ENCODE data around the gene VKORC1L1.
"Not testable (repeated sequence)": the region's sequence is repeated elsewhere in the genome, so short reads cannot be mapped to it uniquely, and the experiment has no call there.

VKORC1L1 gene

GRCh38 chr7:65968256-65969185, 95.6 kb downstream of the VKORC1L1 start:
- no peak for DNase-seq
- in situ Hi-C loops (cut with MboI; ENCODE audit: low pct_unique_long_range_greater_than_20kb, low sequenced_read_pairs), result no loop called here

- no peak for DNase-seq
- in situ Hi-C loops (cut with MboI; ENCODE audit: low pct_unique_long_range_greater_than_20kb, low sequenced_read_pairs), result no loop called here
These were observed 98.1 kb downstream of the VKORC1L1 start for GRCh38 chr7:65971021-65971420.

DNA sequence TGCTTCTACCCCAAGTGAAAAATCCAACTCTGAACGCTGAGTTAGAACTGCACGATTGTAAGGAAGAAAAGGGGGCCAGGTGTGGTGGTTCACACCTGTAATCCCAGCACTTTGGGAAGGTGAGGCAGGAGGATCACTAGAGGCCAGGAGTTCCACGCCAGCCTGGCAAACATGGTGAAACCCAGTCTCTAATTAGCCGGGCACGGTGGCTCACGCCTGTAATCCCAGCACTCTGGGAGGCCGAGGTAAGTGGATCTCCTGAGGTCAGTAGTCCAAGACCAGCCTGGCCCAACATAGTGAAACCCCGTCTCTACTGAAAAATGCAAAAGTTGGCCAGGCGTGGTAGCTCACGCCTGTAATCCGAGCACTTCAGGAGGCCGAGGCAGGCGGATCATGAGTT, 100.1 kb downstream of the VKORC1L1 start:
- in situ Hi-C loops (cut with MboI; ENCODE audit: low pct_unique_long_range_greater_than_20kb, low sequenced_read_pairs), result no loop called here
- DNase-seq, result no peak

DNA sequence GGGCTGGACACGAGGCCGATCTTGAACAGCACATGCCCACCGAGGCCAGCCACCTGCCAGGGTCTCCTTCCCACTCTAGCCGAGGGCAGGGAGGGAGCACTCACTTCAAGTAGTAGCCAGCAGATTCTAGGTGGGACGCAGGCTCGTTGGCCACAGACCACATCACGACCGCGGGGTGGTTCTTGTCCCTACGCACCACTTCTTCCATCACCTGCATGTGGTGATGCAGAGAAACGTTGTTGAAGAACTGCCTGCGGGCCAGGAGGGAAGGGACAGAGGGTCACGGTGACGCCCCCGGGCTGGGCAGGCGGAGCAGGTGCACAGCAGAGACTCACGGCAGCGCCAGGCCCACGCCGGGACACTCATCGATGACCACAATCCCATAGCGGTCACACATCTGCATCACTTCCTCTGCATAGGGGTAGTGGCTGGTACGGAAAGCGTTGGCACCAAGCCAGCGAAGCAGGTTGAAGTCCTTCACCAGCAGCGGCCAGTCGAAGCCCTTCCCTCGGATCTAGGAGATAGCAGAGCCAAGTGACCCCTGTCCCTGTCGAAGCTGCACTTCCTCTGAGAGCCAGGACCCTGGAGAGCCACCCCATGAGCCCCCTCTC, 101.4 kb downstream of the VKORC1L1 start:
- in situ Hi-C loops (cut with MboI; ENCODE audit: low pct_unique_long_range_greater_than_20kb, low sequenced_read_pairs), result no loop called here
- DNase-seq, result no peak

DNA sequence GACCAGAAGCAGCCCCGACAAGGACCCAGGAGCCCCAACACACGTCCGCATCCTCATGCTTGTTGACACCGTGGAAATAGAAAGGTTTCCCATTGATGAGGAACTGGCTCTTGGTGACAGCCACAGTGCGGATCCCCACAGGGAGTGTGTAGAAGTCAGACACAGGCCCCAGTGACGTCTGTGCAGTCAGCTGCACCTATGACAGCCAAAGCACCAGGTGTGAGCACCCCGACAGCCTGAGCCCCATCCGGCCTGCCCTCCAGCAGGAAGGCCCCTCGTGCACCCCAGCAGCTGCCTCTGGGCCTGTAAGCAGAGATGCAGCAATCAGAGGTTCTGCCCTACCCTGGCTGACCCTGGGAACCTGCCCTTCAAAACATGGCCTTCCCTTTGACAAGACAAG, 102.0 kb downstream of the VKORC1L1 start:
- in situ Hi-C loops (cut with MboI; ENCODE audit: low pct_unique_long_range_greater_than_20kb, low sequenced_read_pairs), result no loop called here
- no peak for DNase-seq

DNA sequence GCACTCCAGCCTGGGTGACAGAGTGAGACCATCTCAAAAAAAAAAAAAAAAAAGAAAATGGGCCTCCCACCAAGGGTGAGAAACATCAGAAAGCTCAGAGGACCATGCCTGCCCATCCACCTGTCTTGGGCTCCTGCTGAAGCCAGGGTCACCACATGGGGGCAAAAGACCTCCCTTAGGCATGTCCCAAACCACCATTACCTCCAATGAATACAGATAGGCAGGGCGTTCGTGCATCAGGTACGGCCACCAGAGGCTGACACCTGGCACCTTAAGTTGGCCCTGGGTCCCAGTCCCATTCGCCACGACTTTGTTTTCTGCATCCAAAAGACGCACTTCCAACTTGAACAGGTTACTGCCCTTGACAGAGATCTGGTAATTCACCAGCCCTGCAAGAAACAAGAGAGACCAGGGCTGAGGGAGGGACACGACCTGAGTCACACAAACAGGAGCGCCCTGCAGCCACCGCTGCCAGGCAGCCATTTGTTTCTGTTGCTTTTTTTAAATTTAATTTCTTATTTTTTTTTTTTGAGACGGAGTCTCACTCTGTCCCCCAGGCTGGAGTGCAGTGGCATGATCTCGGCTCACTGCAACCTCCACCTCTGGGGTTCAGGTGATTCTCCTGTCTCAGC, 103.1 kb downstream of the VKORC1L1 start:
- in situ Hi-C loops (cut with MboI; ENCODE audit: low pct_unique_long_range_greater_than_20kb, low sequenced_read_pairs), result no loop called here

GRCh38 chr7:65976659-65977196, 103.9 kb downstream of the VKORC1L1 start:
- in situ Hi-C loops (cut with MboI; ENCODE audit: low pct_unique_long_range_greater_than_20kb, low sequenced_read_pairs), result no loop called here
- DNase-seq, result no peak

More for the DNA sequence above, 103.1 kb downstream of the VKORC1L1 start:
- DNase-seq, result no peak

DNA sequence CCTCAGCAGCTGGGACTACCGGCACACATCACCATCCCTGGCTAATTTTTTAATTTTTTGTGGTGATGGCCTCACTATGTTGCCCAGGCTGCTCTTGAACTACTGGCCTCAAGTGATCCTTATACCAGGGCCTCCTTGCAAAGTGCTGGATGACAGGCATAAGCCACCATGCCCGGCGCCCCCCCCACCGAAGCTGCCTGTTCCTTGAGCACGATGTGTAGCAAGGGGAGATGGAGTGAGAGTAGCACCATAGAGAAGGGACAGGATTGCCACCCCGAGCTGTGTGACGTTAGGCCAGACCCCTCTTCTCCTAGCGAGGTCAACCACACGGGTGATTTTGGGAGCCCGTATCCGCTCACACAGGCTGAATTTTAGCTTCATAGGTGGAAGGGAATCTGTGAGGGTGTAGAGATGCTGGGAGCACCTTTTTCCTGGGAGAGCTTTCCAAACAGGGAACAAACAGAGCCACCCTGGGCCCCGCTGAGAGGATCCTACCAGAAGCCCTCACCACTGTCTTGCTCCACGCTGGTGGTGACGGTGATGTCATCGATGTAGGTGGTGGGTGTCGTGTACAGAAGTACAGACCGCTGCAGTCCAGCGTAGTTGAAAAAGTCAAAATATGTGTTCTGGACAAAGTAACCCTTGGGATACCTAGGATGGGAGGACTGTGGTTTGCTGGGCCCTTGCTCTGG, 106.2 kb downstream of the VKORC1L1 start:
- DNase-seq, result no peak
- in situ Hi-C loops (cut with MboI; ENCODE audit: low pct_unique_long_range_greater_than_20kb, low sequenced_read_pairs), result no loop called here

DNA sequence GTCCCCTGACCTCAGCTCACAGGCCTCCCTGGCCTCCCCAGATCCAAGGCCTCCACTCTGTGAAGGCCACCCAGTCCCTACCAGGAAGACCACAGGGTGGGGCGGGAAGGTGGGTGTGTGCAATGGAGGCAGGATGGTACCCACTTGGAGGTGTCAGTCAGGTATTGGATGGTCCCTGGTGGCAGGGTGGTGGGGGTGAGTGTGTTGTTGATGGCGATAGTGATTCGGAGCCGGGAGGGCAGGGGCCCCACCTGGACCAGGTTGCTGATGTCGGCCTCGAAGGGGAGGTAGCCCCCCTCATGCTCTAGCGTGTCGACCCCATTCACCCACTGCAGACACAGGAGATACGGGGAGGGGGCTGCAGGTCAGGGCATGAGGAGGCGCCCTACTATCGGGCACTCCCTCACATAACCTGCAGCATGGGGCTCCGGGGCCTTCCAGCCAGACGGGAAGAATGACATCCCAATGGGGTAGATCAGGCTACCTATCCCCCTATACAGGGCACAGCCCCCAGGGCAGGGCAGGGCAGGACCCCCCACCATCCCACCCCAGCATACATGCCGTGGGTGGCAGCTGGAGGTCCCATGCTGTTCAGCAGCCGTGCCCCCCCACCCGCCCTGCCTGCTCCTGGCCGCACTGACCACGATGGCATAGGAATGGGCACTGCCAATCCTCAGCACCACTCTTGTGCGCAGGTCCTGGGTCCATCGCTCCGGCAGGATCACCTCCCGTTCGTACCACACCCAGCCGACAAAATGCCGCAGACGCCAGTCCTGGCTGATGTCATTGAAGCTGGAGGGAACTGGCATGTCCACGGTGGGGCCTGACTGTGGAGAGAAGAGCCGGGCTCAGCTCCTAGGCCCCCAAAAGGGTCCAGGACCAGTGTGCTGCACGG, 107.0 kb downstream of the VKORC1L1 start:
- no peak for DNase-seq
- in situ Hi-C loops (cut with MboI; ENCODE audit: low pct_unique_long_range_greater_than_20kb, low sequenced_read_pairs), result no loop called here

- peak; percentile 85 for DNase-seq
- in situ Hi-C loops (cut with MboI; ENCODE audit: low pct_unique_long_range_greater_than_20kb, low sequenced_read_pairs), result no loop called here
These were observed 107.8 kb downstream of the VKORC1L1 start for GRCh38 chr7:65980478-65981250.

DNA sequence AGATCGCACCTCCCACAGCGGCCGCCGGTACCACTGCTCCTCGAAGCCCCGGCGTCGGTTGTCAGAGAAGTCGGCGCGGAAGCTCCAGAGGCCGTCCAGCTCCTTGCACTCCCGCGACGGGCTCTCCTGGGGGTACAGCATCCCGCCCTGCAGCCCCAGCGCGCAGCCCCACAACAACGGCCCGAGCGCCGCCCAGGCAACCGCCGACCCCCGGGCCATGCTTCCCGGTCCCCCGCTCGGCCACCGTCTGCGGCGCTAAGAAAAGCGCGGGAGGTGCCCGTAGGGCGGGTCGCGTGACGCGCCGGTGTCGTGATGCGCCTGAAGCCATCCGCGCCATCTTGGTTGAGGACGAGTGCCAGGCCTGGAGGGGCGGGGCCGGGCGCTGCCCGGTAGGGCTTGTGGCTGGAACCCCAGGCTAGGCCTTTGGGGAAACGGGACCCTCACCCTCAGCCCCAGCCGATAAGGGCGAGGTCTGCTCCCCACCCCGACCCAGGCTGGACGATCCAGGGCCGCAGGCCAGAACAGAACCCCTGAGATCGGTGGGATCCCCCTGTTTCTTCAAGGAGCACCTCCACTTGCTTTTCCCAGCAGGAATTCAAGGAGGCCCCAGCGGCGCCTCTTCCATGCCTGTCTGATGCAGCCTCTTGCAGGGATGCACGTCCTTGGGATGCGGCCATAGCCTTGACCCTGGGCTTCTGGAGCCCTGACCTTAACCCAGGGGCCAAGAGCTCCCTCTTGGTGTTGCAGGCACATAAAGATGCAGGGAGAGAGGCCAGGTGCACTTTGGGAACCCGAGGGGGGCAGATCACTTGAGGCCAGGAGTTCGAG, 109.3 kb downstream of the VKORC1L1 start, which contains the start of gene GUSB:
Gene GUSB (minus strand): TSS at position 249 of the 828 bp plus-strand sequence. CDS start 30 bp downstream, at position 219.
- peak; percentile 90 for DNase-seq
- in situ Hi-C loops (cut with MboI; ENCODE audit: low pct_unique_long_range_greater_than_20kb, low sequenced_read_pairs), result no loop called here

DNA sequence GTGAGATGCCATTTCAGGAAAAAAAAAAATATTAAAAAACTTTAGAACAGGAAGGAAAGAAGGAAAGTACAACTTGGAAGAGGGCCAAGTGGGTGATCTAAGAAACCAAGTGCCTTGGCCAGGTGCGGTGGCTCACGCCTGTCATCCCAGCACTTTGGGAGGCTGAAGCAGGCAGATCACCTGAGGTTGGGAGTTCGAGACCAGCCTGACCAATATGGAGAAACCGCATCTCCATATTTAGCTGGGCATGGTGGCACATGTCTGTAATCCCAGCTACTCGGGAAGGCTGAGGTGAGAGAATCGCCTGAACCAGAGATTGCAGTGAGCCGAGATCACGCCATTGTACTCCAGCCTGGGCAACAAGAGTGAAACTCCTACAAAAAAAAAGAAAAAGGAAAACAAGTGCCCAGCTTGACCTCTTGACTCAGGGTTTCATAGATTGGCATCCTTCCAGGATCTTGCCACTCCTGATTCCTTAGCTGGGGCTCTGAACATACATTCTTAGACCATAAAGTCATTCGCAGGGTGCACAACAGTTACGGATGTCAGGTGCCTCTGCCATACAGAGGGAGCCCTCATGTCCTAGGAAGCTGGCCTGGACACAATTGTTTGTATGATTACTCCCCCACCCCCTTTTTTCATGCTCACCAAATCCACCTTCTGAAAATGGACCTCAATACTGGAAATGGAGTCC, 111.2 kb downstream of the VKORC1L1 start:
- in situ Hi-C loops (cut with MboI; ENCODE audit: low pct_unique_long_range_greater_than_20kb, low sequenced_read_pairs), result no loop called here

DNA sequence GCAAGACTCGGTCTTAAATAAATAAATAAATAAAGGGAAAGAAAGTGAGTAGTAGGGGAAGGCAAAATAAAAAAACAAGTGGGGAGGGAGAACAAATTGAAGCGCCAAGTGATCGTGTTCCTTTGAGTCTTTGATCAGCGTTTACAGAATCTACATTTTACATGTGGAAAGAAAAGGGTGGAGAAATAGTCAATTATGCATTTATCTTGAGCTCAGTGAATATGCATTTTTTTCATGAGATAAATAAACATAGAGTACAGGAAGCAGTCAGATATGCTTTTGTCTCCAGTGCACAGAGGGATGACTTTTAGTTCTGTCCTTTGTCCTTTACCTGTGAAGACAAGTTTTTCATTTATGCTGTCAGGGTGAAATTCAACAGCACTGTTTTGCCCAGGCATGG, 115.2 kb downstream of the VKORC1L1 start:
- no peak for DNase-seq
- in situ Hi-C loops (cut with MboI; ENCODE audit: low pct_unique_long_range_greater_than_20kb, low sequenced_read_pairs), result no loop called here

More for the DNA sequence above, 111.2 kb downstream of the VKORC1L1 start:
- DNase-seq, result no peak

DNA sequence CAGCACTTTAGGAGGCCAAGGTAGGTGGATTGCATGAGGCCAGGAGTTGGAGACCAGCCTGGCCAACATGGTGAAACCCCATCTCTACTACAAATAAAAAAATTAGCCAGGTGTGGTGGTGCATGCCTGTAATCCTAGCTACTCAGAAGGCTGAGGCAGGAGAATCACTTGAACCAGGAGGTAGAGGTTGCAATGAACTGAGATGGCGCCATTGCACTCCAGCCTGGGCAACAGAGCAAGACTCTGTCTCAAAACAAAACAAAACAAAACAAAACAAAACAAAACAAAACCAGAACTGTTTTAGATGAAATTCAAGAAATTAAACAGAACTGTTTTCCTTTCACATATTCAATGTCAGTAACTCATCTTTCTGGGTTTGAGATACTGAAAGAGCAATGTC, 115.6 kb downstream of the VKORC1L1 start:
- DNase-seq; in situ Hi-C loops (cut with MboI; ENCODE audit: low pct_unique_long_range_greater_than_20kb, low sequenced_read_pairs): not testable (repeated sequence)

DNA sequence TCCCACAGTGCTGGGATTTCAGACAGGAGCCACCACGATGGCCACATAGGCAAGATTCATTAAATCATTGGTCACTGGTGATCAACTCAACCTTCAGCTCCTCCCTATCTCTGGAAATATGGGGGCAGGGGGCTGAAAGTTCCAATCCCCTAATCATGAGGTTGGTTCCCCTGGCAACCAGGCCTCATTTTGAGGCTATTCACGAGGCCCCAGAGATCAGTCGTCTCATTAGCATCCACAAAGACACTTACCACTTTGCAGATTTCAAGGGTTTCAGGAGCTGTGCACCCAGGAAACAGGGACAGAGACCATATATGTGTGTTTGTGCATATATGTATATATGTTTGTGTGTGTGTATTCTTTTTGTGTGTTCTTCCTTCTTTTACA, 116.8 kb downstream of the VKORC1L1 start:
- DNase-seq, result no peak
- in situ Hi-C loops (cut with MboI; ENCODE audit: low pct_unique_long_range_greater_than_20kb, low sequenced_read_pairs), result no loop called here

DNA sequence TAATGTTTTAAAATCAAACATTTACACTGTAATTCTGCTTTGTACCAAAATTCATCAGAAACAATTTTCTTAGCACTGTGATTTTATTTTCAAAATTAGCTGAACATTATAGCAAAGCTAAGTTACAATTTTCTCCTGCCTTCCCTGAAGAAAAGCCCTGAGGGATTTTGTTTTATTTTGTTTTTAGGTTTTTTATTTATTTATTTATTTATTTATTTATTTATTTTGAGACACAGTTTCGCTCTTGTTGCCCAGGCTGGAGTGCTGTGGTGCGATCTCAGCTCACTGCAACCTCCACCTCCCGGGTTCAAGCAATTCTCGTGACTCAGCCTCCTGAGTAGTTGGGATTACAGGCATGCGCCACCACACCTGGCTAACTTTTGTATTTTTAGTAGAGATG, 119.0 kb downstream of the VKORC1L1 start:
- DNase-seq; in situ Hi-C loops (cut with MboI; ENCODE audit: low pct_unique_long_range_greater_than_20kb, low sequenced_read_pairs): not testable (repeated sequence)
